Mesendoderm (in vitro differentiated cells): ENCODE data around the gene CELSR2.
A peak's percentile ranks its signal among the peaks of the same experiment; 100 is the strongest.
"Not testable (repeated sequence)": the region's sequence is repeated elsewhere in the genome, so short reads cannot be mapped to it uniquely, and the experiment has no call there.

ENCODE experiments used
- DNase-seq: peaks from one replicate; pipeline ENCODE4 v3.0.0; 2013
- H2AK5ac ChIP-seq: 2 replicates; pipeline ENCODE4 v1.6.1; 2013; ENCODE audit warnings: low read length, inconsistent platforms
- H2BK120ac ChIP-seq: 2 replicates; pipeline ENCODE4 v1.6.1; 2013; ENCODE audit warnings: low read depth, mild to moderate bottlenecking, low read length, moderate library complexity, mixed read lengths
- H2BK15ac ChIP-seq: replicated peaks from 2 replicates; pipeline ENCODE4 v1.6.1; 2013; ENCODE audit warnings: low read depth, mild to moderate bottlenecking, moderate library complexity
- H2BK5ac ChIP-seq: 2 replicates; pipeline ENCODE4 v1.6.1; 2013; ENCODE audit warnings: low read length, inconsistent platforms
- H3K18ac ChIP-seq: 2 replicates; pipeline ENCODE4 v1.6.1; 2013; ENCODE audit warnings: mild to moderate bottlenecking, low read length, mixed read lengths
- H3K23ac ChIP-seq: one replicate; pipeline ENCODE4 v1.6.1; 2013; ENCODE audit warnings: low read length
- H3K27ac ChIP-seq: 2 replicates; pipeline ENCODE4 v1.5.1; 2013; ENCODE audit warnings: low read depth, mild to moderate bottlenecking, inconsistent platforms, low read length, moderate library complexity
- H3K27me3 ChIP-seq: 2 replicates; pipeline ENCODE4 v1.6.1; 2013; ENCODE audit warnings: low read length, control low read depth, mild to moderate bottlenecking, inconsistent platforms; ENCODE audit not compliant: insufficient read depth, poor library complexity
- H3K36me3 ChIP-seq: 2 replicates; pipeline ENCODE4 v1.6.1; 2013; ENCODE audit warnings: low read length, inconsistent platforms; ENCODE audit not compliant: control insufficient read depth, insufficient read depth
- H3K4ac ChIP-seq: one replicate; pipeline ENCODE4 v1.6.1; 2013; ENCODE audit warnings: low read depth, mild to moderate bottlenecking, low read length, moderate library complexity
- H3K4me1 ChIP-seq: 2 replicates; pipeline ENCODE4 v1.6.1; 2013; ENCODE audit warnings: low read depth, low read length, inconsistent platforms; ENCODE audit not compliant: control insufficient read depth
- H3K4me2 ChIP-seq: 2 replicates; pipeline ENCODE4 v1.6.1; 2013; ENCODE audit warnings: low read length
- H3K4me3 ChIP-seq: 2 replicates; pipeline ENCODE4 v1.5.1; 2013; ENCODE audit warnings: mild to moderate bottlenecking, low read length
- H3K56ac ChIP-seq: one replicate; pipeline ENCODE4 v1.6.1; 2013; ENCODE audit warnings: low read length
- H3K79me1 ChIP-seq: 2 replicates; pipeline ENCODE4 v1.6.1; 2013; ENCODE audit warnings: low read length, inconsistent platforms
- H3K79me2 ChIP-seq: 2 replicates; pipeline ENCODE4 v1.6.1; 2013; ENCODE audit warnings: mild to moderate bottlenecking, low read length; ENCODE audit not compliant: control insufficient read depth, insufficient read depth
- H3K9ac ChIP-seq: 2 replicates; pipeline ENCODE4 v1.6.1; 2013; ENCODE audit warnings: low read length, inconsistent platforms
- H4K5ac ChIP-seq: one replicate; pipeline ENCODE4 v1.6.1; 2013; ENCODE audit warnings: low read length
- H4K8ac ChIP-seq: one replicate; pipeline ENCODE4 v1.6.1; 2013; ENCODE audit warnings: low read depth, mild to moderate bottlenecking, control low read depth, low read length, moderate library complexity
- WGBS: extraction: QIAGEN DNeasy Blood & Tissue Kit; methylation state at CpG from one replicate; pipeline ENCODE4 v1.1.7; 2013; ENCODE audit warnings: low lambda C conversion rate, missing lambda C conversion rate; ENCODE audit not compliant: insufficient coverage; ENCODE audit errors: extremely low coverage; 5-methylcytosine and 5-hydroxymethylcytosine counted together

Gene CELSR2

DNA sequence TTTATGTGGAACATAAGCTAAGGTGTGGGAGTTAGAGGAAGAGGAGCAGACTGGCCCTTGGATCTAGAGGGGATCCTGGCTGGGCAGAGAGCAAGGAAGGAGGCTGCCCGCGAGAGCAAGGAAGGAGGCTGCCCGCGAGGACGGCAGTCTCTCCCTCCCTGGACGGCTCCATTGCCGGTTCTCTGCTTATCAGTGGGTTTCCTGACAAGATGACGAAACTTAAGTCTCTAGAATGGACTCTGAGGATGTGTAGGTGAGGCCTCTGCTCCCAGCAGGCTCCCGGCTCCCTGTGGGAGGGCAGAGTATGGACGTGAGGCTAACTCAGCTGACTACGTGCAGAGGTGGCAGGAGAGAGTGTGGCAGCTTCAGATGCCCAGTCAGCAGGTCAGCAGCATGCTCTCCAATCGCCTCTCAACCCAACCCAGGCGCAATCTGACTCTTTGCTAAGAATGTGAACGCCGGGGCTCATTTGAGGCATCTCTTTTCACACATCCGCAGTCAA is 51.4 kb downstream of the CELSR2 start:
- H3K4me1 ChIP-seq, result no peaks in the 10 kb centered on the region
- no peak overlapping the region for H3K9ac ChIP-seq
- H3K18ac ChIP-seq, result no peak overlapping the region

DNA sequence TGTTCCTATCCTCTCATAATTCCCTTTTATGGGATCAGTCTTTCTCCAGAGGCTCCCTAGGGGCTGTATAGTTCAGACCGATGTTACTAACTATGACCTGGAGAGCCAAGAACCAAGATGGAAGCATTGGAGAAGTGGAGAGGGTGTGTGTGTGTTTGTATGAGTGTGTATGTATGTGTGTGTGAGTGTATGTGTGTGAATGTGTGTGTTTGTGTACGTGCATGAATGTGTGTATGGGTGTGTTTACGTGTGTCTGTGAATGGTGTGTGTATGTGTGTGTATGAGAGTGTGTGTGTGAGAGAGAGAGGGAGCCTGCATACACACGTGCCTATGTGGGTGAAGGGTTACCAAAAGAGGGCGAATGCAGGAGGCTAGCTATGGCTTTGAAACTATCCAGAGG is 52.5 kb downstream of the CELSR2 start:
- Histone ChIP-seq H2BK120ac (no peak overlapping the region), H3K4me2 (no peak overlapping the region), H3K79me1 (no peaks in the 10 kb centered on the region), H3K27ac (no peak overlapping the region), H2AK5ac (no peak overlapping the region), H3K27me3 (no peaks in the 10 kb centered on the region), H3K4ac (no peak overlapping the region), H2BK15ac (no peak overlapping the region), H2BK5ac (no peak overlapping the region), H3K4me3 (no peak overlapping the region), H3K36me3 (no peaks in the 10 kb centered on the region), H3K18ac (no peak overlapping the region), H4K5ac (no peak overlapping the region), H3K4me1 (peaks cover 2% of the 10 kb centered on the region), H3K56ac (no peak overlapping the region), H3K23ac (no peak overlapping the region), H4K8ac (no peak overlapping the region), H3K9ac (no peak overlapping the region), H3K79me2 (no peaks in the 10 kb centered on the region)
- DNase-seq, result no peak
- 100% methylated on average over 2 of the region's 5 CpGs for WGBS

More for the DNA sequence above, 51.4 kb downstream of the CELSR2 start:
- no peak overlapping the region for H2BK15ac ChIP-seq
- H3K79me2 ChIP-seq, result no peaks in the 10 kb centered on the region
- WGBS, result no CpG with 5 or more reads among the region's 16 CpGs
- no peaks in the 10 kb centered on the region for H3K36me3 ChIP-seq
- no peaks in the 10 kb centered on the region for H3K79me1 ChIP-seq
- no peak overlapping the region for H4K5ac ChIP-seq
- H3K23ac ChIP-seq, result no peak overlapping the region
- H3K27ac ChIP-seq, result no peak overlapping the region
- H3K4me3 ChIP-seq, result no peak overlapping the region
- no peaks in the 10 kb centered on the region for H3K27me3 ChIP-seq
- DNase-seq, result peak; percentile 33
- H3K4ac ChIP-seq, result no peak overlapping the region
- no peak overlapping the region for H2BK120ac ChIP-seq
- H3K4me2 ChIP-seq, result no peak overlapping the region
- no peak overlapping the region for H2AK5ac ChIP-seq
- no peak overlapping the region for H3K56ac ChIP-seq
- H2BK5ac ChIP-seq, result no peak overlapping the region
- H4K8ac ChIP-seq, result no peak overlapping the region

DNA sequence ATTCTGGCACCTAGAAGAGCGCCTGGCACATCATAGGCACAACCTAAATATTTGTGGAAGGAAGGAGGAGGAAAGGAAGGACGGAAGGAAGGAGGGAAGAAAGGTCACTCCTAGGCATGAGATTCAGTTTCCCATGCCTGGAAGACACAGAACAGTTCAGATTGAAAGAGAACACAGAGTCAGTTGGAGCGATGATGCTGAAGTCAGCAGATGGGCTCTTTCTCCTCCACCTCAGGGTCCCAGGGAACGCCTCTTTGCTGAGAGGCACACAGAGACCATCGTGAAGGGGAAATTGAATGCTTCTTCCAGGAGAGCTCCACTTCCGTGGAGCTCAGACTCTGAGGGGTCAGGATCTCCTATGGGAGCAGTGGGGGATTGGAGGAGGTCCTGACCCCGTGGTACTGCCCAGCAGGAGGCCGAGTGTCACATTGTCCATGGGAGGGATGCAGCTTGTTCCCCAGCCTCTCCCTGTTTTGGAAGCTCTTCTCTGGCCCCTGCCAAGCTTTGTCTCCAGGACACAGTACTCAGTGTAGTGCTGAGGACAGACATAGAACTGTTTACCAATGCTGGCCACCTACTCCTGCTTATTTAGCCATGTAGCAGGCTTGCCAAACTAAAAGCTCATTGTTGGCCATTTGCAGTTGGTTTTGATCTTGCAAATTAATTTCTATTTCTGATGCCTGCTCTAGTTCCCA is 55.0 kb downstream of the CELSR2 start:
- H3K4ac ChIP-seq, result no peak overlapping the region
- H3K23ac ChIP-seq, result no peak overlapping the region
- H3K4me2 ChIP-seq, result no peak overlapping the region
- H3K27ac ChIP-seq, result no peak overlapping the region
- WGBS, result no CpG with 5 or more reads among the region's 8 CpGs
- H3K56ac ChIP-seq, result no peak overlapping the region
- H3K4me3 ChIP-seq, result no peak overlapping the region
- H4K8ac ChIP-seq, result no peak overlapping the region
- no peak overlapping the region for H3K18ac ChIP-seq
- H2BK15ac ChIP-seq, result no peak overlapping the region
- H3K79me1 ChIP-seq, result no peaks in the 10 kb centered on the region
- DNase-seq, result no peak
- no peaks in the 10 kb centered on the region for H3K27me3 ChIP-seq
- no peaks in the 10 kb centered on the region for H3K36me3 ChIP-seq
- no peaks in the 10 kb centered on the region for H3K79me2 ChIP-seq
- H4K5ac ChIP-seq, result no peak overlapping the region
- no peak overlapping the region for H2BK5ac ChIP-seq
- H3K4me1 ChIP-seq, result peaks cover 7% of the 10 kb centered on the region
- no peak overlapping the region for H3K9ac ChIP-seq
- no peak overlapping the region for H2BK120ac ChIP-seq
- no peak overlapping the region for H2AK5ac ChIP-seq

DNA sequence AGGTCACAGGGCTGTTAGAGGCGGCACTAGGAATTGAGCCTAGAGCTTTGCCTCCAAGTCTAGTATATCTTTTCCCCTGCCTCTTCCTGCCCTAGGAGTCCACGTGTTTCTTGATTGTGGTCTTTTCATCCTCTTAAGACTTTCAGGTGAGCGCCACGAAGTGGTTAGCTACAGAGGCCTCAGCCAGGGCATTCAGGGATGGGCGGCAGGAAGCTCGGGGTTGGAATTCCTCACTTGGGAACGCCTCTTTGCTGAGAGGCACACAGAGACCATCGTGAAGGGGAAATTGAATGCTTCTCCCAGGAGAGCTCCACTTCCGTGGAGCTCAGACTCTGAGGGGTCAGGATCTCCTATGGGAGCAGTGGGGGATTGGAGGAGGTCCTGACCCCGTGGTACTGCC is 56.7 kb downstream of the CELSR2 start:
- not testable (repeated sequence) for H2BK120ac ChIP-seq, H3K4me3 ChIP-seq, H4K8ac ChIP-seq, H2BK5ac ChIP-seq, H3K4me2 ChIP-seq, H3K36me3 ChIP-seq, H3K18ac ChIP-seq, H3K4ac ChIP-seq, H3K23ac ChIP-seq, H2BK15ac ChIP-seq, H3K27ac ChIP-seq, H2AK5ac ChIP-seq, H3K79me1 ChIP-seq, H3K79me2 ChIP-seq, H3K4me1 ChIP-seq, H3K9ac ChIP-seq, H3K27me3 ChIP-seq, H3K56ac ChIP-seq, H4K5ac ChIP-seq
- DNase-seq, result peak; percentile 87
- WGBS, result no CpG with 5 or more reads among the region's 10 CpGs

DNA sequence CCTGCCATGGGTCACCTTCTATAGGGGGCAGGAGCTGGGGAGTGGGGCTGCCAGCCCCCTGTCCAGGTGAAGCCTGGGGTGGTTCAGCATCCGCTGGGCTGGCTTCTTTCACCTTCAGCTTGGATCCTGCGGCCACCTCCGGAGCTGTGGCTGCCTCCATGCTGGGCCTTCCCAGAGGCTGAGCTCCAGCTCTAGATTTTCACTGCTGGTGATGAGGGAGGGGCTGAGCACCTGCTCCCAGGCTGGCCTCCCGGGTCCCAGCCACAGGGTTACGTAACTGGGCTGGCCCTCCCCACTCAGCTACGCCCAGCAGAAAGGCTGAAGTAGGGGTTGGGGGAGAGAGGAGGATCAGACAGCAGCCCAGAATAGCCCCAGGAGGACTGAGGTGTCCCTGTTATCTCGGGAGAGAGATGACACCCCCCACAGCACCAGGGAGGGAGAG is 57.5 kb downstream of the CELSR2 start, which contains the start of gene MYBPHL:
TSS of gene MYBPHL (minus strand) at position 180 of the 442 bp plus-strand sequence. CDS start at position 160, 20 bp downstream.
- H3K4ac ChIP-seq, result no peak within 1 kb of the TSS
- H3K27ac ChIP-seq, result peak within 1 kb of the TSS; percentile 18
- H2BK5ac ChIP-seq, result no peak within 1 kb of the TSS
- WGBS, result no CpG with 5 or more reads among the region's 7 CpGs
- no peak for DNase-seq
- no peak within 1 kb of the TSS for H3K56ac ChIP-seq
- peaks cover 7% of the 10 kb centered on the region for H3K4me1 ChIP-seq
- H2BK15ac ChIP-seq, result no peak within 1 kb of the TSS
- H3K9ac ChIP-seq, result no peak within 1 kb of the TSS
- no peak within 1 kb of the TSS for H2AK5ac ChIP-seq
- H3K79me1 ChIP-seq, result no peaks in the 10 kb centered on the region
- no peak within 1 kb of the TSS for H3K4me2 ChIP-seq
- H3K79me2 ChIP-seq, result no peaks in the 10 kb centered on the region
- H4K8ac ChIP-seq, result no peak within 1 kb of the TSS
- no peaks in the 10 kb centered on the region for H3K27me3 ChIP-seq
- no peak within 1 kb of the TSS for H3K18ac ChIP-seq
- no peak within 1 kb of the TSS for H3K4me3 ChIP-seq
- H3K36me3 ChIP-seq, result no peaks in the 10 kb centered on the region
- no peak within 1 kb of the TSS for H2BK120ac ChIP-seq
- no peak within 1 kb of the TSS for H4K5ac ChIP-seq
- peak within 1 kb of the TSS; percentile 66 for H3K23ac ChIP-seq
